VCaP (cell line): ENCODE measurements around the gene DIO1.
A peak's percentile ranks its signal among the peaks of the same experiment; 100 is the strongest.

Experiments
- H3K27ac ChIP-seq: fragments of 450-650 bp; 2 replicates; pipeline ENCODE4 v1.5.1; 2017
- TF ChIP-seq, protein P1 (sequence below): fragments of 450-650 bp; conservative IDR thresholded peaks from 2 replicates; pipeline ENCODE4 v1.5.1; 2017; ENCODE audit warnings: mild to moderate bottlenecking, moderate library complexity

Gene DIO1

DNA sequence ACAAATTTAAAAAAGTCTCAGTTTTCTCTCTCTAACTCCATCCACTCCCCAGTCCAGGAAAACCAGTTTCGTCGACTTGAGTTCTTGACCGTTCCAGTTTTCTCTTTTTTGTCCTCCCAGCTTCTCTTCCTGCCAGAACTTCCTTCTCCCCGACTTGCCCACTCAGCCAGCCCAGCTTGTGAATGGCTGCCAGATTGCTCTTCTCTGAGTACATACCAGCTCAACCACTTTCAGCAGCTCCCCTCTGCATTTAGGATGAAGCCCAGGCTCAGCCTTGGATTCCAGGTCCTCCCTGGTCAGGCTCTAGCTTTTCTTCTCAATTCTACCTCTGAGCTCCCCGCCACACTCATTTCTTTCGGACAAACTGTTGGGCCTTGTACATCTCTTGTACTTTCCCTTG, 1.4 kb downstream of the DIO1 start:
- no peak overlapping the region for H3K27ac ChIP-seq
- TF ChIP-seq, protein P1, sequence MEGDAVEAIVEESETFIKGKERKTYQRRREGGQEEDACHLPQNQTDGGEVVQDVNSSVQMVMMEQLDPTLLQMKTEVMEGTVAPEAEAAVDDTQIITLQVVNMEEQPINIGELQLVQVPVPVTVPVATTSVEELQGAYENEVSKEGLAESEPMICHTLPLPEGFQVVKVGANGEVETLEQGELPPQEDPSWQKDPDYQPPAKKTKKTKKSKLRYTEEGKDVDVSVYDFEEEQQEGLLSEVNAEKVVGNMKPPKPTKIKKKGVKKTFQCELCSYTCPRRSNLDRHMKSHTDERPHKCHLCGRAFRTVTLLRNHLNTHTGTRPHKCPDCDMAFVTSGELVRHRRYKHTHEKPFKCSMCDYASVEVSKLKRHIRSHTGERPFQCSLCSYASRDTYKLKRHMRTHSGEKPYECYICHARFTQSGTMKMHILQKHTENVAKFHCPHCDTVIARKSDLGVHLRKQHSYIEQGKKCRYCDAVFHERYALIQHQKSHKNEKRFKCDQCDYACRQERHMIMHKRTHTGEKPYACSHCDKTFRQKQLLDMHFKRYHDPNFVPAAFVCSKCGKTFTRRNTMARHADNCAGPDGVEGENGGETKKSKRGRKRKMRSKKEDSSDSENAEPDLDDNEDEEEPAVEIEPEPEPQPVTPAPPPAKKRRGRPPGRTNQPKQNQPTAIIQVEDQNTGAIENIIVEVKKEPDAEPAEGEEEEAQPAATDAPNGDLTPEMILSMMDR = no peak

DNA sequence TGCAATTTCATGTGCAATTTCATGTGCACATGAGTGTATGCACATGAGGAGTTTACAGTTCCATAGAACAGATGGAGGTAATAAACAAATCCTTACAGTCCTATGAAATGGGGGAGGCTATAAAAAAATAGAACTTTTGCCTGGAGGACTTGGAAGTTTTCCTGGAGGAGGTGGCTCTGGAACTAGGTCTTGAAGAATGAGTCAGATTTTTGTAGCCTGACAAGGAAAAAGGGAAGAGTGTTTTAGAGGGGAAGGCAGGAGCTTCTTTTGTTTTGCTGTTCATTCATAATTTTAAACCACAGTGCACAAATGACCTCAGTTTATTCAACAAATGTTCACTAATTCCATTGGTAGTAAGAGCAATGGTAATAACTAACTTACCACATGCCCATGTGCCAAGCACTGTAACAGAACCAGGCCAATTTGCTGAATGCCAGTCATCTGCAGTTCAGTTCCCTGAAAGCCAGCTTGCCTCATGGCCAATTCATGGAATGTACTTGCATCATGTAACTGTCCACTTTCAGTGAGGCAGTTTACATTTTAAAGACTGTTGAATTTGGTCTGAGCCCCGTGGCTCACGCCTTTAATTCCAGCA, 2.7 kb downstream of the DIO1 start:
- TF ChIP-seq, protein P1 = no peak
- H3K27ac ChIP-seq = no peak overlapping the region

DNA sequence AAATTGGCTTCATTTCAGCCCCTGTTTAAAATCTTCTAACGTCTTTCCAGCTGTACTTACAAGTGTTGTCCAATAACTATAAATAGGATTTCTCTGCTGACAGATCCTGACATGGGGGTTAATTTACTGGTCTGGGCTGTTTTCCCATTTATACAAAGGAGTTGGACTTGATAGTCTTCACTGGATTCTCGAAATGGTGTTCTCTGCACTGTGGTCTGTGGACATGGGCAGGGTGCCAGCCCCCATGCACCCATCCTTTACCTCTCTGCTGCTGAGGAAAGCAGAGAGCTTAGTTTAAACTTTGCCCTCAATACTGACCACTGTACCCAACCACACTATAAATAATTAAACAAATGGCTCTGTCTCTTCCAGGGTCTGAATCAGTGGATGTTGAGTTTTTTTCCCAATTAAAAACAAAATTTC, 5.2 kb downstream of the DIO1 start:
- TF ChIP-seq, protein P1 = no peak
- H3K27ac ChIP-seq = peak overlapping the region; percentile 87

DNA sequence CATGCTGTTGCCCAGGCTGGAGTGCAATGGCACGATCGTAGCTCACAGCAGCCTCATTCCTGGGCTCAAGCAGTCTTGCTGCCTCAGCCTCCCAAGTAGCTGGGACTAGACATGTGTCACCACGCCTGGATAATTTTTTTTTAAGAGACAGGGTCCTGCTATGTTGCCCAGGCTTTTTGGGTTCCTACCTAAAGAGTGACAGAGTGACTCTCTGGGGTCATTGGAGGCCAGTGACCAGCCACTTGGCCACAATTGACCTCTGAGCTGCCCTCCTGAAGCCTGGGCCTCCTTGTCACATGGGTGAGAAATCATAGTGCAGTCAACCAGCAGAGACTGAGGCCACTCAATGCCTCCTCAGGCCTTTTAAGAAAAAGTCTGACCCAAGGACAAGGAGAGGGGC, 5.7 kb downstream of the DIO1 start:
- TF ChIP-seq, protein P1 = no peak
- peak overlapping the region; percentile 87 for H3K27ac ChIP-seq

DNA sequence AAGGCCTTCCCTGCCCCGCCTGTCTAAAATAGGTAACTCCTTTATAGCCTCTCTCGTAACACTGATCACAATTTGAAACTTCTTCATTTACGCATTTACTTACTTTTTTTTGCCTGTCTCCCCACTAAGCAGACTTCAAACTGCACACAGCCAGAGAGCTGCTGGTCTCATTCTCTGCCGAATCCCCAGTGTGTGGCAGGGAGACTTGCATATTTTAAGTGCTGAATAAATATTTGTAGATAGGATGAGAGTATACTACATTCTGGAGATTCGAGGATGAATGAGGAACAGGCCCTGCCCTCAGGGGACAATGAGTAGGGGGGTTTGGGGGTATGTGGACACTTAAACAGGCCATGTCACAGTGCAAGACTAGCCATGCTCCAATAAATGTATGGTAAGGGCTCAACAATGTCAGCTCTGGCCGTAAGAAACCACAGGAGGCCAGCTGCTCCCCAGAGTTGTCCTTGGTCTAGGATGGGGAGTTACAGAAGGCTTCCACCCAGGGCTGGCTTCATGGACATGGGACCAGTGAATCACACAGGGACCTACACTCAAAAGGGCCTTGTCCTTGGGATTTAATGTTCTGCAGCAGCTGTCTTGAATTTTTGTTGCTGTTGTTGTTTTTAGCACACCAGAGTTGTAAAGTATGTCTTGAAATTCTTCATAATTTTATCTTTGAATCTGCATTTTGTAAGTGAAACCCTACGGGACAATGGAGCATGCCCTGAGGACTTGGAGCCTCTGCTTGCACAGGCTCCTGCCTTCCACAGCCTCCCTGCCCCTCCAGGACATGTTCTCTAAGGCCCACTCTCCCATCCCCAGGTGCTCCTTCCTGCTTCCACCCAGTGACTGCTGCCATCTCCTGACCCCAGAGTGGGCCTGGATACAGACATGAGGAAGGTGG, 8.5 kb downstream of the DIO1 start:
- H3K27ac ChIP-seq = peak overlapping the region; percentile 11; the same call in 1 of the 2 replicates
- TF ChIP-seq, protein P1 = no peak

DNA sequence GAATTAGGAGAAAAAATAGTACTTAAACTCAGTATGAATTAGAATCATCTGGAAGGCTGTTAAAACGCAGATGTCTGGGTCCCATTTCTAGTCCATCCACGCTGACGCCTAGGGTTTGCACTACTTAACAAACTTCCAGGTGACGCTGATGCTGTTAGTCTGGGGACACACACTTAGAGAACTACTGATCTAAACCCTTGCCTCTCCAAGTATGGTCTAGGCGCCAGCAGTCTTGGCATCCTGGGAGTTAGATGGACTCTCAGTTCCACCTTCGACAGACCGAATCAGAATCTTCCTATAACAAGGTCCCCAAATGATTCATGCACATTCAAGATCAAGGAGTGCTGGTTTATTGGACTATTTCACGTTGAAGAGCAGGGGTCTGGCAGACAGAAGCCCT, 11.5 kb downstream of the DIO1 start:
- TF ChIP-seq, protein P1 = no peak

DNA sequence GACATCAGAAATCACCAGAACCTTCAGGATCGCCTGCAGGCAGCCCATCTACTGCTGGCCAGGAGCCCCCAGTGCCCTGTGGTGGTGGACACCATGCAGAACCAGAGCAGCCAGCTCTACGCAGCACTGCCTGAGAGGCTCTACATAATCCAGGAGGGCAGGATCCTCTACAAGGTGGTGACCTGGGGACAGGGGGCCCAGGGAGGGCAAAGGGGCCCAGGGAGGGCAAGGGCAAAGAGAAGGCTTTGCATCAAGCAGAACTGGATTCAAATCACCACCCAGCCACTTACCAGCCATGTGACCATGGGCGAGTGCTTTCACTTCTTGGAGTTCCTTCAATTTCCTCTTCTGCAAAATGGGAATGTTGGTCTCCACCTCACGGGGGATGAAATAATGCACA, 12.1 kb downstream of the DIO1 start:
- TF ChIP-seq, protein P1 = no peak
- H3K27ac ChIP-seq = no peak overlapping the region

More for the DNA sequence above, 11.5 kb downstream of the DIO1 start:
- H3K27ac ChIP-seq = no peak overlapping the region
